ENCODE measurements around the gene SIRPB2. TPM values are rescaled to one million over a fixed set of nuclear protein-coding genes. Genes with fewer than 3 reads are reported as not detected.

The SIRPB2 gene
- total RNA-seq, 1 experiment from 2014 or later: not detected

- peak overlapping the region; percentile 71 to 80; a peak in 4 of 5 replicates for H3K4me3 Mint-ChIP-seq
- Histone ChIP-seq H3K9me3 (ENCODE audit: control insufficient read depth, low read depth, low read length) (no peaks in the 10 kb centered on the region), H2BK12ac (ENCODE audit: insufficient read length, low read depth, low read length) (no peak overlapping the region), H3K79me1 (ENCODE audit: insufficient read depth, low read depth, low read length, poor library complexity, severe bottlenecking) (peaks cover 18% of the 10 kb centered on the region), H3K56ac (ENCODE audit: insufficient read length, low read depth, low read length) (no peak overlapping the region), H3K4me2 (ENCODE audit: insufficient read depth, insufficient read length, low read length) (peak overlapping the region; percentile 26), H4K5ac (ENCODE audit: insufficient read length, low read depth, low read length) (no peak overlapping the region), H4K20me1 (ENCODE audit: control insufficient read depth, insufficient read depth, insufficient read length) (no peaks in the 10 kb centered on the region), H2BK15ac (ENCODE audit: low read depth, low read length) (no peak overlapping the region), H3K23ac (ENCODE audit: insufficient read length, low read depth, low read length) (no peak overlapping the region), H3K4ac (ENCODE audit: low read depth, low read length) (no peak overlapping the region), H3K79me2 (ENCODE audit: insufficient read depth, low read length) (peaks cover 12% of the 10 kb centered on the region; the same call in 1 of the 2 replicates), H2BK5ac (ENCODE audit: insufficient read length, low read length) (no peak overlapping the region), H2AK5ac (ENCODE audit: insufficient read length, low read length) (no peak overlapping the region), H3K9ac (ENCODE audit: extremely low read depth, insufficient read length, low read length) (no peak overlapping the region), H3K14ac (ENCODE audit: insufficient read depth, low read length) (no peak overlapping the region; the same call in 1 of the 2 replicates), H2AFZ (ENCODE audit: low read length) (no peak overlapping the region), H4K91ac (ENCODE audit: insufficient read length, low read depth, low read length) (no peak overlapping the region), H3K4me1 (ENCODE audit: insufficient read depth, low read length) (no peaks in the 10 kb centered on the region; the same call in 1 of the 2 replicates), H4K8ac (replicated peaks; ENCODE audit: insufficient read length, low read depth, low read length) (no peak overlapping the region), H3K27ac (ENCODE audit: insufficient read length, low read depth, low read length) (no peak overlapping the region), H3K27me3 (ENCODE audit: insufficient read depth, low read length) (no peaks in the 10 kb centered on the region), H2BK20ac (ENCODE audit: low read depth, low read length, poor library complexity, severe bottlenecking) (no peak overlapping the region), H3K18ac (ENCODE audit: insufficient read length, low read depth, low read length) (peak overlapping the region; percentile 76), H3T11ph (ENCODE audit: low read length) (no peak overlapping the region), H2BK120ac (ENCODE audit: low read depth, low read length, poor library complexity, severe bottlenecking) (no peak overlapping the region), H3K23me2 (ENCODE audit: insufficient read length, low read depth, low read length, poor library complexity, severe bottlenecking) (peaks cover 7% of the 10 kb centered on the region)
- no peaks in the 10 kb centered on the region; a peak in 1 of 5 replicates for H3K9me3 Mint-ChIP-seq
- no CpG with 5 or more reads among the region's 22 CpGs for WGBS (ENCODE audit: extremely low coverage, insufficient read length, low lambda C conversion rate)
- peaks cover 5% of the 10 kb centered on the region for H3K27me3 Mint-ChIP-seq (ENCODE audit: low read depth)
- H3K36me3 Mint-ChIP-seq (ENCODE audit: insufficient read depth in 1 of 3, low read depth in 3 of 3): peaks cover 6 to 21% (median 17%) of the 10 kb centered on the region in 3 experiments; a peak in 6 of 7 replicates
- H3K27ac Mint-ChIP-seq: peak overlapping the region in 1 of 3 experiments; percentile 32; a peak in 2 of 7 replicates
- TF ChIP-seq CTCF (conservative IDR thresholded peaks at IDR 0.05): no peak
- peak; percentile 43 for DNase-seq
- peaks cover 35 to 40% of the 10 kb centered on the region in 2 experiments for H3K4me1 Mint-ChIP-seq
Observed at GRCh38 chr20:1467355-1468116, 23.7 kb downstream of the SIRPB2 start.
